Left lung (tissue), 10 donors: ENCODE measurements around the gene PHLPP1. TPM values are rescaled to one million over a fixed set of nuclear protein-coding genes. Genes with fewer than 3 reads are reported as not detected.

Experiments
- ATAC-seq: fragments of 200-7000 bp; cut with Tn5 transposase; one replicate; pipeline ENCODE4 v1.9.1; 2020; ENCODE audit warnings: moderate library complexity
- DNase-seq, 4 donors: peaks; one replicate each; pipeline ENCODE4 v3.0.0-alpha.2; 2013 to 2020
- H3K27ac ChIP-seq, 2 donors: fragments of 200-600 bp; sonication (generic) in 1 of 2; one replicate each; pipeline versions ENCODE4 v1.5.0 to v1.8.0; 2020 to 2021
- H3K27me3 ChIP-seq, 2 donors: fragments of 200-600 bp; sonication (generic) in 1 of 2; one replicate each; pipeline versions ENCODE4 v1.5.0 to v1.8.0; 2020 to 2021
- H3K36me3 ChIP-seq, 2 donors: fragments of 200-600 bp; sonication (generic) in 1 of 2; one replicate each; pipeline versions ENCODE4 v1.5.0 to v1.8.0; 2020 to 2021
- H3K4me1 ChIP-seq, 2 donors: fragments of 200-600 bp; one replicate each; pipeline ENCODE4 v1.8.0; 2021
- H3K4me3 ChIP-seq, 2 donors: fragments of 200-600 bp; sonication (generic) in 1 of 2; one replicate each; pipeline versions ENCODE4 v1.5.0 to v1.8.0; 2020 to 2021; ENCODE audit warnings: mild to moderate bottlenecking in 1 of 2
- H3K9me3 ChIP-seq, 2 donors: fragments of 200-600 bp; sonication (generic) in 1 of 2; one replicate each; pipeline versions ENCODE4 v1.5.0 to v1.8.0; 2020 to 2021
- intact Hi-C, 2 donors: fragments of 100-400 bp; cut with DNase I; formaldehyde crosslinking; loops; one replicate each; pipeline versions ENCODE4 v1.11.2 to v1.14.2; 2022
- polyA plus RNA-seq, 6 donors: library from polyadenylated mRNA; unstranded; fragments of 120-200 nt; gene quantifications; one replicate each; pipeline ENCODE4 v1.2.1, GENCODE V29; 2013; ENCODE audit not compliant: insufficient read length in 6 of 6
- total RNA-seq, 2 donors: library from RNA; stranded (reverse); fragmentation: NEBNext Ultra II Directional; extraction: Animal tissue kit (Norgen Biotek cat#: 25700); gene quantifications; one replicate each; pipeline ENCODE4 v1.2.1, GENCODE V29; 2021
- TF ChIP-seq, protein P1 (sequence below), 2 donors: fragments of 200-600 bp; sonication (generic) in 1 of 2; IDR thresholded peaks; one replicate each; pipeline versions ENCODE4 v1.5.0 to v1.8.0; 2021; ENCODE audit warnings: antibody characterized with exemption in 2 of 2
- donor health status: DM: no; HTN: yes; CAD: no.
- donor health status: DM: no; HTN: no; CAD: no.

Gene PHLPP1
- total and polyA plus RNA-seq, 8 donors = 7.0 to 13.1 (median 11.0) TPM

DNA sequence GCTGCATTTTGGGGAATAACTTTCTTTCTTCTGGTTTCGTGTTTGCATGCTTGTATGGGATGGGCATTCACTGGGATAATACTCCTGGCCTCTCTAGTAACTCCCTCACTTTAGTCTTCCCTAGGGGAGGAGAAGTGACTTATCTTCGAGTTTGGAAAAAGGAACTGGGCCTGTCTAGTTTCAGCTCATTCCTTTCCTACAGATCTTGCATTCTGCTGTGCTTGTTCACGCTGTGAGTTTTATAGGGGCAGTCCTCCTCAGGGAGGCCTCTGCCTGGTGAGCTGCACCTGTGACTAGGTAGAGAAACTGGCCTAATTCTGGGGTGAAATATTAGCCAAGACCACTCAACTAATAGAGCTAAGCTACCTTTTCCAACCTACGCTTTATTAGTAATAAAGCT lies 50.9 kb downstream of the PHLPP1 start:
- H3K27me3 ChIP-seq = no peaks in the 10 kb centered on the region
- ATAC-seq (no peak), DNase-seq (no peak)
- intact Hi-C loops = no loop called here
- TF ChIP-seq, protein P1, sequence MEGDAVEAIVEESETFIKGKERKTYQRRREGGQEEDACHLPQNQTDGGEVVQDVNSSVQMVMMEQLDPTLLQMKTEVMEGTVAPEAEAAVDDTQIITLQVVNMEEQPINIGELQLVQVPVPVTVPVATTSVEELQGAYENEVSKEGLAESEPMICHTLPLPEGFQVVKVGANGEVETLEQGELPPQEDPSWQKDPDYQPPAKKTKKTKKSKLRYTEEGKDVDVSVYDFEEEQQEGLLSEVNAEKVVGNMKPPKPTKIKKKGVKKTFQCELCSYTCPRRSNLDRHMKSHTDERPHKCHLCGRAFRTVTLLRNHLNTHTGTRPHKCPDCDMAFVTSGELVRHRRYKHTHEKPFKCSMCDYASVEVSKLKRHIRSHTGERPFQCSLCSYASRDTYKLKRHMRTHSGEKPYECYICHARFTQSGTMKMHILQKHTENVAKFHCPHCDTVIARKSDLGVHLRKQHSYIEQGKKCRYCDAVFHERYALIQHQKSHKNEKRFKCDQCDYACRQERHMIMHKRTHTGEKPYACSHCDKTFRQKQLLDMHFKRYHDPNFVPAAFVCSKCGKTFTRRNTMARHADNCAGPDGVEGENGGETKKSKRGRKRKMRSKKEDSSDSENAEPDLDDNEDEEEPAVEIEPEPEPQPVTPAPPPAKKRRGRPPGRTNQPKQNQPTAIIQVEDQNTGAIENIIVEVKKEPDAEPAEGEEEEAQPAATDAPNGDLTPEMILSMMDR (IDR thresholded peaks at IDR 0.05) = no peak
- peaks cover 7 to 9% of the 10 kb centered on the region in 2 donors for H3K4me1 ChIP-seq
- no peak overlapping the region for H3K4me3 ChIP-seq
- no peak overlapping the region for H3K27ac ChIP-seq
- no peaks in the 10 kb centered on the region for H3K9me3 ChIP-seq
- no peaks in the 10 kb centered on the region for H3K36me3 ChIP-seq

DNA sequence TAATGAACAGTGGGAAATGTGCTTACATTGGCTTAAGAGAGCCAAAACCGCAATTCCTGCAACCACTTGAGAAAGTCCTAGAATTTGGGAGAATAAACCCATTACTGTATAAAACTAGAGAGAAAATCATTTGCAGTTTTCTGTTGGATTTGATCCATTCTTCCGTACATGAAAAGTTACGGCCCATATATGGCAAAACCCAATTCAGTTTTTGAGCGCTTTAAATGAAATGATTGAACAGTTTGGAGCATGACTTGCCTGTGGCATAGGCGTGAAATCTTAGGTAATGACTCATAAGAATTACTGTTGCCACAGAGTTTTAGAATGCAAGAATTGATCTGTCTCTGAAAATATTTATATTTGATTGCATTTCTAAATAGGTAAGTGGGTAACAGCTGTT lies 52.0 kb downstream of the PHLPP1 start:
- Histone ChIP-seq H3K36me3 (no peaks in the 10 kb centered on the region), H3K4me3 (no peak overlapping the region), H3K4me1 (peaks cover 7 to 9% of the 10 kb centered on the region in 2 donors), H3K27me3 (no peaks in the 10 kb centered on the region), H3K9me3 (no peaks in the 10 kb centered on the region), H3K27ac (no peak overlapping the region)
- DNase-seq (no peak), ATAC-seq (peak; percentile 38)
- TF ChIP-seq, protein P1 (IDR thresholded peaks at IDR 0.05) = no peak
- intact Hi-C loops = no loop called here

DNA sequence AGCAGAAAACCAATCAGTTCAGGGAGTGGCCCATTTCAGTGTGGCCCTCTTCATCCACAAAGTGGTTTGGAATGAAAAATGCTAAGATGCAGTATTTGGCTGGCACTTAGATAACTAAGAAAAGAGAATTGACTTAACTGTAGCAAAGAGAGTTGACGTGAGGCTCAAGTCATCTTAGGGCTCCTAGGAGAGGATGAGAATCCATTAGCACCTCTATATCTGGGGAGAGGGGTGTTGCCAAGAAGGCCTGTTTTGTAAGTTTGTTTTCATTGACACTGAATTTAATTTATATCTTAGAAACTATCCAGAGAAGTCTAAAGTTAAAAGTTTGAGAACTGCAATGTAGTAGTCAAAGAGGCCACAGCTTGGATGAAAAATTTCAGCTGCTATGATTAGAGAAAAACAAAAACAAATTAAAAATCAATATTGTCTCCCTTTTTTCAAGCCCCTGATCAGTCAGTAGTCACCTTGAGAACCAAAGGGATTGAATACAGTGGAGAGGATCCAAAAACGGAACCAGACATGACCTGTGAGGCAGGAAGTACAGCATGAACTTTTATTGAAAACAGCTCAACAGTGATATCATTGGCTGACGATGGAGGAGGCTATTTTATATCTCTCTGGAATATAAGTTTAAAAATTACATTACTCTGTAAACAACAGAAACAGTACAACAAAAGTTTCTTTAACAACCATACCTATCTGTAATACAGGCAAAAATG lies 52.7 kb downstream of the PHLPP1 start:
- Histone ChIP-seq H3K9me3 (no peaks in the 10 kb centered on the region), H3K4me3 (no peak overlapping the region), H3K36me3 (no peaks in the 10 kb centered on the region), H3K27me3 (no peaks in the 10 kb centered on the region), H3K4me1 (peaks cover 7 to 9% of the 10 kb centered on the region in 2 donors), H3K27ac (no peak overlapping the region)
- no peak for DNase-seq
- intact Hi-C loops = no loop called here
- ATAC-seq = no peak
- TF ChIP-seq, protein P1 (IDR thresholded peaks at IDR 0.05) = no peak

DNA sequence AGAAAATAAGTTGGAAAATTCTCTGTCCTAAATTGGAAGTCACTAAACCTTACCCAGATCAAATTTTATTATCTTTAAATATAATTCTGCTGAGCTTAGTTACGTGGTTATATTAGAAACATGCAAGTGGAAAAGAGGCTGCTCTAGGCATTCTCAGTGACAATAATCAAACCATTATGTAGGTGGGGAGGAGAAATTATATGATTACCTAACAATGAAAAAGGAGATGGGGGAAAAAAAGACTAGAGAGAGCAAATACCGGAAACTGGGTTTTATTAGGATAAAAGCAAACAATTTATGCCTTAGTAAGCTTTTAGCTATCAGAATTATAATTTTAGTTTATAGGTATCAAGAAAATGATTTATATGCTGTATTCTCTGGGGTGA lies 53.2 kb downstream of the PHLPP1 start:
- Histone ChIP-seq H3K9me3 (no peaks in the 10 kb centered on the region), H3K27ac (no peak overlapping the region), H3K36me3 (no peaks in the 10 kb centered on the region), H3K4me3 (no peak overlapping the region), H3K4me1 (peaks cover 7 to 9% of the 10 kb centered on the region in 2 donors), H3K27me3 (no peaks in the 10 kb centered on the region)
- TF ChIP-seq, protein P1 (IDR thresholded peaks at IDR 0.05) = no peak
- no peak for DNase-seq
- intact Hi-C loops = no loop called here
- no peak for ATAC-seq

DNA sequence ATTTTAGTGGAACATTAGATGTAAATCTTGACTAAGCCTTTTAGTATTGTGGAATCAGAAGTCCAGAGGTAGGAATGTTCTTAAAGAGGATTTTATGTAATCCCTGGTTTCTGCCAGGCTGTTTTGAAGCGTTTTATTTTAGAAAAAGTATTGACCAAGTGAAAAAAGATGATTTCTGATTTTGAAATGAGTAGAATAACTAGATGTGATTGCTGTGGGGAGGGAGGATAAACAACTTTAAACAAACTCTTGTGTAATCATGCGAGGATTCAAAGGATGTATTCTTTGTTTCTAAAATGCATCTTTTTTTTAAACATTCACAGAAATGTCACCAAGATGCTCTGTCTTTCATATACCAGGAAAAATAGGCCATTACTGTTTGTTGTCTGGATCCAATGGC lies 53.9 kb downstream of the PHLPP1 start:
- Histone ChIP-seq H3K27ac (no peak overlapping the region), H3K4me3 (no peak overlapping the region), H3K36me3 (no peaks in the 10 kb centered on the region), H3K27me3 (no peaks in the 10 kb centered on the region), H3K4me1 (peaks cover 7 to 9% of the 10 kb centered on the region in 2 donors), H3K9me3 (no peaks in the 10 kb centered on the region)
- DNase-seq = no peak
- no peak for ATAC-seq
- intact Hi-C loops = no loop called here
- TF ChIP-seq, protein P1 (IDR thresholded peaks at IDR 0.05) = no peak
